Measurements from ENCODE around the gene KCNIP4. TPM values are rescaled to one million over a fixed set of nuclear protein-coding genes. Genes with fewer than 3 reads are reported as not detected.

The KCNIP4 gene
- total RNA-seq, 1 experiment from 2014 or later: not detected

- Histone ChIP-seq H3K9me2 (ENCODE audit: insufficient read depth) (no peaks in the 10 kb centered on the region), H3K4me2 (no peak overlapping the region), H3K27ac (no peak overlapping the region), H3K27me3 (ENCODE audit: insufficient read depth, low read depth) (no peaks in the 10 kb centered on the region), H3K79me2 (ENCODE audit: low read depth) (no peaks in the 10 kb centered on the region), H3K9me3 (ENCODE audit: insufficient read depth, low read depth) (no peaks in the 10 kb centered on the region), H3K4me1 (replicated peaks; ENCODE audit: insufficient read depth) (no peaks in the 10 kb centered on the region), H4K20me1 (ENCODE audit: insufficient read depth) (no peaks in the 10 kb centered on the region), H3K4me3 (no peak overlapping the region), H2AFZ (no peak overlapping the region), H3K36me3 (ENCODE audit: low read depth) (no peaks in the 10 kb centered on the region), H3F3A (ENCODE audit: insufficient read depth, low read depth) (no peaks in the 10 kb centered on the region)
- no TSS peak for BruUV-seq (replicated peaks)
- intact Hi-C loops (cut with micrococcal nuclease; ENCODE audit: unreplicated experiment): no loop called here
- TF ChIP-seq EZH2 (IDR thresholded peaks at IDR 0.05; ENCODE audit: low read depth) (no peak), CTCF (conservative IDR thresholded peaks at IDR 0.05) (no peak)
- DNase-seq: peak in 1 of 2 experiments; percentile 9
- POLR2A ChIA-PET (ENCODE audit: unreplicated experiment): no interaction called here
- CTCF ChIA-PET: no interaction called here
Observed at GRCh38 chr4:21113496-21114223, 834.9 kb downstream of the KCNIP4 start.

- no peak overlapping the region for H2AFZ ChIP-seq
- H3F3A ChIP-seq (ENCODE audit: insufficient read depth, low read depth): no peaks in the 10 kb centered on the region
- no peaks in the 10 kb centered on the region for H3K36me3 ChIP-seq (ENCODE audit: low read depth)
- no peaks in the 10 kb centered on the region for H3K79me2 ChIP-seq (ENCODE audit: low read depth)
- intact Hi-C loops (cut with micrococcal nuclease; ENCODE audit: unreplicated experiment): no loop called here
- no peak overlapping the region for H3K4me3 ChIP-seq
- no peak overlapping the region for H3K27ac ChIP-seq
- no peak for TF ChIP-seq EZH2 (IDR thresholded peaks at IDR 0.05; ENCODE audit: low read depth)
- no peak for TF ChIP-seq CTCF (conservative IDR thresholded peaks at IDR 0.05)
- ChIA-PET POLR2A (ENCODE audit: unreplicated experiment) (no interaction called here), CTCF (no interaction called here)
- BruUV-seq (replicated peaks): no TSS peak
- DNase-seq: no peak
- no peaks in the 10 kb centered on the region for H4K20me1 ChIP-seq (ENCODE audit: insufficient read depth)
- no peaks in the 10 kb centered on the region for H3K9me2 ChIP-seq (ENCODE audit: insufficient read depth)
- no peaks in the 10 kb centered on the region for H3K9me3 ChIP-seq (ENCODE audit: insufficient read depth, low read depth)
- H3K27me3 ChIP-seq (ENCODE audit: insufficient read depth, low read depth): no peaks in the 10 kb centered on the region
- no peak overlapping the region for H3K4me2 ChIP-seq
- no peaks in the 10 kb centered on the region for H3K4me1 ChIP-seq (replicated peaks; ENCODE audit: insufficient read depth)
Observed at GRCh38 chr4:21102667-21103066, 845.9 kb downstream of the KCNIP4 start.

- no peaks in the 10 kb centered on the region for H4K20me1 ChIP-seq (ENCODE audit: insufficient read depth)
- no TSS peak for BruUV-seq (replicated peaks)
- TF ChIP-seq CTCF (conservative IDR thresholded peaks at IDR 0.05) (no peak), EZH2 (IDR thresholded peaks at IDR 0.05; ENCODE audit: low read depth) (no peak)
- no peaks in the 10 kb centered on the region for H3K4me1 ChIP-seq (replicated peaks; ENCODE audit: insufficient read depth)
- no peaks in the 10 kb centered on the region for H3K9me3 ChIP-seq (ENCODE audit: insufficient read depth, low read depth)
- ChIA-PET POLR2A (ENCODE audit: unreplicated experiment) (no interaction called here), CTCF (no interaction called here)
- H3K4me2 ChIP-seq: no peak overlapping the region
- no peaks in the 10 kb centered on the region for H3K79me2 ChIP-seq (ENCODE audit: low read depth)
- no peak overlapping the region for H3K27ac ChIP-seq
- H3K27me3 ChIP-seq (ENCODE audit: insufficient read depth, low read depth): no peaks in the 10 kb centered on the region
- intact Hi-C loops (cut with micrococcal nuclease; ENCODE audit: unreplicated experiment): no loop called here
- no peaks in the 10 kb centered on the region for H3K36me3 ChIP-seq (ENCODE audit: low read depth)
- no peaks in the 10 kb centered on the region for H3K9me2 ChIP-seq (ENCODE audit: insufficient read depth)
- H3K4me3 ChIP-seq: no peak overlapping the region
- DNase-seq: no peak
- H2AFZ ChIP-seq: no peak overlapping the region
- H3F3A ChIP-seq (ENCODE audit: insufficient read depth, low read depth): no peaks in the 10 kb centered on the region
Observed at GRCh38 chr4:21097865-21098264, 850.7 kb downstream of the KCNIP4 start.
